Hepatocyte (in vitro differentiated cells): ENCODE results near the gene SNX32. TPM values are rescaled to one million over a fixed set of nuclear protein-coding genes. Genes with fewer than 3 reads are reported as not detected.

Experiments
- DNase-seq: peaks from one replicate; pipeline ENCODE4 v3.0.0-alpha.2; 2016; ENCODE audit warnings: low spot score
- H2AFZ ChIP-seq: fragments of 200-600 bp; sonication (generic); 2 replicates; pipeline ENCODE4 v1.6.0; 2016; ENCODE audit warnings: antibody characterized with exemption, mild to moderate bottlenecking
- H3K27ac ChIP-seq: fragments of 200-600 bp; sonication (generic); 2 replicates; pipeline ENCODE4 v1.5.1; 2016; ENCODE audit warnings: mild to moderate bottlenecking
- H3K27me3 ChIP-seq: fragments of 200-600 bp; sonication (generic); 2 replicates; pipeline ENCODE4 v1.6.1; 2016
- H3K36me3 ChIP-seq: fragments of 200-600 bp; sonication (generic); replicated peaks from 2 replicates; pipeline ENCODE4 v1.5.1; 2016; ENCODE audit warnings: low read depth; ENCODE audit not compliant: insufficient read depth
- H3K4me1 ChIP-seq: fragments of 200-600 bp; sonication (generic); 2 replicates; pipeline ENCODE4 v1.5.1; 2016; ENCODE audit warnings: mild to moderate bottlenecking, moderate library complexity; ENCODE audit not compliant: insufficient read depth
- H3K4me2 ChIP-seq: fragments of 200-600 bp; sonication (generic); 2 replicates; pipeline ENCODE4 v1.6.0; 2016
- H3K4me3 ChIP-seq: fragments of 200-600 bp; sonication (generic); 2 replicates; pipeline ENCODE4 v1.5.1; 2016; ENCODE audit warnings: mild to moderate bottlenecking
- H3K79me2 ChIP-seq: fragments of 200-600 bp; sonication (generic); 2 replicates; pipeline ENCODE4 v1.6.0; 2017; ENCODE audit warnings: mild to moderate bottlenecking
- H3K9me2 ChIP-seq: fragments of 200-600 bp; sonication (generic); replicated peaks from 2 replicates; pipeline ENCODE4 v1.6.0; 2017; ENCODE audit warnings: mild to moderate bottlenecking; ENCODE audit not compliant: insufficient read depth
- H3K9me3 ChIP-seq: fragments of 200-600 bp; sonication (generic); 2 replicates; pipeline ENCODE4 v1.5.1; 2016; ENCODE audit warnings: low read depth, mild to moderate bottlenecking
- H4K20me1 ChIP-seq: fragments of 200-600 bp; sonication (generic); 2 replicates; pipeline ENCODE4 v1.6.0; 2016; ENCODE audit warnings: mild to moderate bottlenecking; ENCODE audit not compliant: insufficient read depth, poor library complexity, severe bottlenecking
- CTCF ChIP-seq: fragments of 200-600 bp; sonication (generic); IDR thresholded peaks from 2 replicates; pipeline ENCODE4 v1.5.1; 2016; ENCODE audit warnings: antibody characterized with exemption, mild to moderate bottlenecking; ENCODE audit not compliant: poor library complexity
- EZH2 ChIP-seq: fragments of 200-600 bp; sonication (generic); IDR thresholded peaks from 2 replicates; pipeline ENCODE4 v1.6.1; 2016; ENCODE audit warnings: antibody characterized with exemption, mild to moderate bottlenecking, borderline replicate concordance
- EZH2phosphoT487 ChIP-seq: fragments of 200-600 bp; sonication (generic); IDR thresholded peaks from one replicate; pipeline ENCODE4 v1.6.1; 2018; ENCODE audit warnings: antibody characterized with exemption, mild to moderate bottlenecking, low read depth, moderate library complexity; ENCODE audit not compliant: unreplicated experiment, severe bottlenecking
- WGBS: methylation state at CpG from one replicate; pipeline ENCODE4 v1.1.6; 2016; ENCODE audit warnings: low lambda C conversion rate; ENCODE audit errors: missing lambda C conversion rate; 5-methylcytosine and 5-hydroxymethylcytosine counted together
- polyA plus RNA-seq: library from polyadenylated mRNA; unstranded; fragments of >200 nt; fragmentation: Nextera tagmentation; extraction: Ambion mirVana; gene quantifications from 2 replicates; pipeline ENCODE4 v1.2.1, GENCODE V29; 2016
- total RNA-seq: library from RNA; depleted of rRNA; stranded (reverse); fragments of >200 nt; gene quantifications from 2 replicates; pipeline ENCODE4 v1.2.3, GENCODE V29; 2014

The SNX32 gene
- total and polyA plus RNA-seq, 2 experiments from 2014 or later, result 2.9 to 5.1 TPM

- Histone ChIP-seq H3K36me3 (no peaks in the 10 kb centered on the region), H2AFZ (no peak overlapping the region), H3K4me2 (no peak overlapping the region), H3K9me2 (no peaks in the 10 kb centered on the region), H3K27ac (no peak overlapping the region), H3K9me3 (no peaks in the 10 kb centered on the region), H3K79me2 (peaks cover 14% of the 10 kb centered on the region), H4K20me1 (peaks cover 9% of the 10 kb centered on the region), H3K4me3 (no peak overlapping the region), H3K4me1 (peaks cover 11% of the 10 kb centered on the region), H3K27me3 (no peaks in the 10 kb centered on the region)
- WGBS, result 91% methylated on average over 13 of the region's 13 CpGs
- no peak for DNase-seq
- no peak for TF ChIP-seq CTCF
- TF ChIP-seq EZH2, result no peak
- no peak for TF ChIP-seq EZH2phosphoT487
These were observed 36.1 kb upstream of the SNX32 start for GRCh38 chr11:65797711-65798110.

DNA sequence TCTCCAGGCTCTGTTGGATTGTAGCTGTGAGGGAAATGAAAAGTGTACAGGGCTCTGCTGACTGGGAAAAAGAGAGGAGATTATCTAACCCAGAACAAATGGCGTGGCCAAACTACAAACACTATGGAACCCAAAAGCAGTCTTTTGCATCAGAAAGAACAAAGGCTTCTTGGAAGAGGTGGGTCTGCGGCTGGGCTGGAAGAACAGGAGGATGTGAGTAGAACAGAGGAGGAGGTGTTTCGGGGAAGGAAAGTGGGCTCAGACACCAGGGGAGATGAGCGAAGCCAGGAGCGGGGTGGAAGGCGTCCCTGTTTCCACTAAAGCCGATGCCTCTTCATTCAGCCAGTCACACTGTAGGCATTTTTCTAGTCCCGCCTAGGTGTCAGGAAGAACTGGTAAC lies 34.9 kb upstream of the SNX32 start:
- TF ChIP-seq CTCF (no peak), EZH2 (no peak), EZH2phosphoT487 (no peak)
- 90% methylated on average over 8 of the region's 8 CpGs for whole genome bisulfite sequencing
- H3K36me3 ChIP-seq, result no peaks in the 10 kb centered on the region
- no peak overlapping the region for H3K4me2 ChIP-seq
- H2AFZ ChIP-seq, result no peak overlapping the region
- H3K9me3 ChIP-seq, result no peaks in the 10 kb centered on the region
- H3K4me1 ChIP-seq, result peaks cover 11% of the 10 kb centered on the region
- H3K27me3 ChIP-seq, result peaks cover 4% of the 10 kb centered on the region
- DNase-seq, result no peak
- no peaks in the 10 kb centered on the region for H4K20me1 ChIP-seq
- no peaks in the 10 kb centered on the region for H3K9me2 ChIP-seq
- H3K79me2 ChIP-seq, result peaks cover 4% of the 10 kb centered on the region
- no peak overlapping the region for H3K4me3 ChIP-seq
- no peak overlapping the region for H3K27ac ChIP-seq

DNA sequence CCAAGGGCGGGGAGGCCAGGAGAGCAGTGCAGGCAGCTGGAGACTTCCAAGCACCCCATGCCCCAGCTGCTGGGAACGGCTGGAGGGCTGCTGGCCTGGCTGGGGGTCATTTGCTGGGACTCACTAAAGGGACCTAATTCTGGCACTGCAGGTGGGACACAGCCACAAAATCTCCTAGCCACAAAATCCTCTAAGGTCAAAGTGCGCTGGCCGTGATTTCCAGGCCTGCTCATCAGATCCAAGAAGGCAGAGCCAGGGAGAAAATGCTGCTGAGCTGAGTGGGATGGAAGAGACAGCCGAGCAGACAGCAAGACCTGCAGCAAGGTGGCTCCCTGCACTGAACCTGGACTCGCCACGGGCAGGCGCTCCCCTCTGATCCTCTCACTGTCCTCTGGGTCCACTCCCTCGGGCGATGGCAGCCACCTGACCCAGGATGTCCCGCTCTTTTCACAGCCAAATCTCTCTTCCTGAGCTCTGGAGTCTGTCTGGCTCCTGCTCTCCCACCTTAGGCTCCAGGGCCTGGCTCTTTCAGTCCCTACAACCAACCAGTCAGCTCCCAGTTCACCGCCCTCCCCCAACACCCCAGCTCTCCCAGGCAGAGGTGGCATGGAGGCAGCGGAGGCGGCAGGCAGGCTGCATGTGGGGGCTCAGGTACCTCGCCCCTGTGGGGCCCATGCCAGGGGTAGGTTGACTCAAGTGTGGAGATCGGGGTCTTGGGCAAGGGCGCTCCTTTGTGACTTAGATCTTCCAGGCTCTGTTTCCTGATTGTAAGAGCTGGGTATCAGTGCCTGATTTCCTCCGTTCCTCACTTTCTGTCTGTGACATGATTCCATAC lies 32.4 kb upstream of the SNX32 start:
- no peaks in the 10 kb centered on the region for H3K79me2 ChIP-seq
- H3K27me3 ChIP-seq, result peaks cover 4% of the 10 kb centered on the region
- no peaks in the 10 kb centered on the region for H3K36me3 ChIP-seq
- DNase-seq, result peak; percentile 4
- 76% methylated on average over 18 of the region's 18 CpGs for WGBS
- no peak overlapping the region for H3K4me2 ChIP-seq
- no peak for TF ChIP-seq CTCF
- no peaks in the 10 kb centered on the region for H3K9me2 ChIP-seq
- no peak overlapping the region for H3K4me3 ChIP-seq
- H4K20me1 ChIP-seq, result no peaks in the 10 kb centered on the region
- no peak overlapping the region for H3K27ac ChIP-seq
- no peaks in the 10 kb centered on the region for H3K9me3 ChIP-seq
- peaks cover 11% of the 10 kb centered on the region for H3K4me1 ChIP-seq
- no peak overlapping the region for H2AFZ ChIP-seq
